ENCODE data around the gene KCND3.

Gene KCND3

DNA sequence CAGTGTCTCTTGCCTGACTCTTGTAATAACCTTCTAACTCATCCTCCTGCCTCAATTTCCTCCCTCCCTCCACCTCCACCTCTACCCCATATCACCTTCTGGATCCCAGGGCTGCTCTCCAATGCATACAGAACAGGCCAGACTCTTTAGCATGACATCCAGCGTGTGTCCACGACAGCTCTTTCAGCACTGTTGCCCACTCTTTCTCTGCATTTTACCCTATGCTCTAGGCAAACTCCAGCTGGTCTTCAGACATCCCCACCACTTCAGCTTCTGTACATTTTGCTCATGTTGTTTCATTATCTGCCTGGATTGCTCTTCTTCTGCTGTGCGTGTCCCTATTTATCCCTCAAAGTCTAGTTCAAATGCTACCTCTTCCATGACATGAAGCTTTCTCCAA, 255.0 kb downstream of the KCND3 start:
- in situ Hi-C loops (cut with MboI; ENCODE audit: low sequenced_read_pairs), result no loop called here

DNA sequence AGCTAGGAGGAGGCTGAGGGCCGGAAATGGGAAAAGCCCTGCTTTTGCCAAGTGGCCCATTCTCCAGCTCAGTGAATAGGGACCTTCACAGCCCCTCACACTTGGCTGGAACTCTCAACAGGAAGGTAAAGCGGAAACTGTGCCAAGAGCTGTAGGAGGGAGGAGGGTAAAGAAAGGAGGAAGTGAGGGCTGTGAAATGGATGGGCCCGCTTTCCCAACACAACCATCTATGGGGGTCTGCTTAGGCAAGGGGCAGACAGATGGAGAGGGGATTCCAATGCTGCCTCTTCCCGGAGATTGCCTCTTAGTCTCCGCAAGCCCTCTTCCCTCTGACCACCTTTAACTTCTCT, 255.5 kb downstream of the KCND3 start:
- in situ Hi-C loops (cut with MboI; ENCODE audit: low sequenced_read_pairs), result no loop called here

DNA sequence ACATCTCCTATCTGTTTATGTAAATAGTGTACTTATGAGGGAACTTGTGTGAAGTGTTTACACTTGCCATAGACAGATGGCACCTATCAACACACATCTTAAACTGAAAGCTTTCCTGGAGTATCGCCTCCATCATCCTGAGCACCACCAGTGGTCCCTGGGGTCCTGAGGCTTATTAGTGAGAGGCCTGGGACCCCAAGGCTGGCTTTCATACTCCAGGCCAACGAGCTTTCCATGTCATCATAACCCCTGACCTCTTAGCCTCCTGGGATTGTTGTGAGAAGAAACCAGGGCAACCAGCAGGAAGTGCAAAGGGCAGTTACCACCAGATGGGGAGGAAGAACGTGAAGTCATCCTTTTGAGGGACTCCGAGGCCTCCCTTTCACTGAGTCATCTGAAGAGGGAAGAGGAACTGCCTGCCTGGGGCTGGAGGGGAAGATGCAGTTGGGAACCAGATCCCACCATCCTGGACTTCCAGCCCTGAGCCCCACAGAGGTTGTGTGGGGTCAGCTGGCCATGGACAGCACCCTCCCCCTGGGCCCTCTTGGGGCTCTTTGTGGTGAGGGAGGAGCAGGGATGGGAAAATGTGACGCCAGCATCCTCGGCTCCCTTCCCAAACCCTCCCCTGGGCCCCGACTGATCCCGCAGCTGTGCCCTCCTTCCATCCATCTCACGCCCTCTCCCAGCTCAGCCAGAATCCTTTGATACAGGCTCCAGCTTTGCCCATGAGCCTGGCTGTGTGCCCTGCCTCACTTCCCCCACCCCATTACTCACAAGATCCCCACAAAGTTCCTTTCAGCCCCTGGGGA, 256.1 kb downstream of the KCND3 start:
- in situ Hi-C loops (cut with MboI; ENCODE audit: low sequenced_read_pairs), result no loop called here

DNA sequence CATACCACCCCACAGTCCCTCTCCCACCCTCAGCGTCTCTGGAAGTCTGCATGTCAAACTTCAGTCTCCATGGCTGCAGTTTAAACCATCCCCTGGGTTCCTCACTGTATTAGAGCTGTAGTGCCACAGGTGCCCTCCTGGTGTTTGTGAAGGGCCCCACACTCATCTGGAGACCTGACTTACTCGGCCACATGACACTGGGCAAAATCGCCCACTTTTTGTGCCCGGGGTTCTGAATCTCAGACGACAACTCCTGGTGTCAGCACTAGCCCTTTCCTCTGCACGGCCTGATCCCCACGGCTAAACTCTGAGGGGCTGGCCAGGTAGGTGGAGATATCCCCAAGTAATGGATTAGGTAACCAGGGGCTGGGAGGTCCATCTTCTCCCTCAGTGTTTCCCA, 256.8 kb downstream of the KCND3 start:
- in situ Hi-C loops (cut with MboI; ENCODE audit: low sequenced_read_pairs), result no loop called here

DNA sequence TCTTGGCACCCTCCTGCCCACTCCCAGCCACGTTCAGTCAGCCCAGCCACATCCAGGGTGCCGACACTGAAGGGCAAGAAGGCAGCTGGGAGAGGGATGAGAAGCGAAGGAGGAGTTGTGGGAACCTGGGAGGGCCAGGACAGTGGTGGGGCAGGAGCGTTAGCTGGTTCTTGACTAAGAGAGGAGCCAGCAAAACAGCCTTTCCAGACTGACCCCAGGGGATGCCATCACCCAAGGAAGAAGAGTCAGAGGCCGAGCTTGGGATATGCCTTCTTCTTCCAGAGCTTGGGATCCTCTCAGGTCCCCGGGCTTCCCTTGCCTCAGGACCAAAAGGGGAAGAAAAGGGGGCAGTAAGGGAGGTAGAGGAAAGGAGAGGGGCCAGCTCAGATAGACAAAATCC, 257.5 kb downstream of the KCND3 start:
- in situ Hi-C loops (cut with MboI; ENCODE audit: low sequenced_read_pairs), result no loop called here

DNA sequence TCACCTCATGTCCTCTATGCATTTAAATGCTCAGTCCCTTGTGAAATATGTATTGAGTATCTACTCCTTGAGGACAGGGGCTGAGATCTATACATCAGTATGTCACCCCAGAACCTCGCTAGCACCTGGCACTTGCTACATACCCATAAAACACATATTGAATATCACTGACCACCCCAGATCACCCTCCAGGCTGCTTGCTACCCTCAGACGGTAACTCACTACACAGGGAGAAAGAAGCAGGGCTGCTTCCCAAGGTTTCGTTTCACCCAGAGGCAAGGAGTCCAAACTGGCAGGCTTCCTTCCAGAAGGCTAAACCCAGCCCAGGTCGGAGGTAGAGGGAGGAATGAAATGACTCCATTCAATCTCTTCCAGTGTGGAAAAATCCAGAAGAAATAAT, 258.8 kb downstream of the KCND3 start:
- in situ Hi-C loops (cut with MboI; ENCODE audit: low sequenced_read_pairs), result no loop called here

DNA sequence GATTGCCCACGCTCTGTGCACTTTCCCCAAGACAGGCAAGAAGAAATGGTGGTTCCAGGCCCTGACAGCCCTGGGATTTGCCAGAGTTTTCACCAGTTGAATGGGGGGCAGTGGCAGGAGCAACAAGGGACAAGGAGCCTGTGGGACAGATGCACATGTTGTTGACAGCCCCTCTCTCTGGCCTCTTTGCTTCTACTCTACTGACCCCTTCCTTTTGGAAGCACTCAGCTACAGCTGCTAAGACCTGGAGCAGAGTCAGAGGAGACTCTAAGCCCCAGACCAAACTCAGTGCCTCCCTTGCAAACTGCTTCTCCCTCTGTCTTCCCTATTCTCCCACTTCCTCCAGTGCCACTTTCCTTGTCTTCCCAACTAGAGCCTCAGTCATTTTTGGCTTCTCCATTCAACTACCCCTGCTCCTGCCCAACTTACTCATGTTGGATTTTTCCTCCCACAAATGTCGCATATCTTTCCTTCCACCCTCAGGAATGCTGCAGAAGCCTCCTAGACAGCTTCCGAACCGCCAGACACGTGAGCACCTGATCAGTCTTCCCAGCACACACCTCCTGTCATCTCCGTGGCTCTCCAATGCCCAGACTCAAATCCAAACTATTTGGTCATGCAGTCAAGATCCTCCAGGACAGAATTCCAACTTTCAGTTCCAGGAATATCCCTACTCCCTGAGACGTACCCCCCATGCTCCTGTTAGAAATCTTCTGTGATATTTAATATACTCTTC, 259.4 kb downstream of the KCND3 start:
- in situ Hi-C loops (cut with MboI; ENCODE audit: low sequenced_read_pairs), result no loop called here

DNA sequence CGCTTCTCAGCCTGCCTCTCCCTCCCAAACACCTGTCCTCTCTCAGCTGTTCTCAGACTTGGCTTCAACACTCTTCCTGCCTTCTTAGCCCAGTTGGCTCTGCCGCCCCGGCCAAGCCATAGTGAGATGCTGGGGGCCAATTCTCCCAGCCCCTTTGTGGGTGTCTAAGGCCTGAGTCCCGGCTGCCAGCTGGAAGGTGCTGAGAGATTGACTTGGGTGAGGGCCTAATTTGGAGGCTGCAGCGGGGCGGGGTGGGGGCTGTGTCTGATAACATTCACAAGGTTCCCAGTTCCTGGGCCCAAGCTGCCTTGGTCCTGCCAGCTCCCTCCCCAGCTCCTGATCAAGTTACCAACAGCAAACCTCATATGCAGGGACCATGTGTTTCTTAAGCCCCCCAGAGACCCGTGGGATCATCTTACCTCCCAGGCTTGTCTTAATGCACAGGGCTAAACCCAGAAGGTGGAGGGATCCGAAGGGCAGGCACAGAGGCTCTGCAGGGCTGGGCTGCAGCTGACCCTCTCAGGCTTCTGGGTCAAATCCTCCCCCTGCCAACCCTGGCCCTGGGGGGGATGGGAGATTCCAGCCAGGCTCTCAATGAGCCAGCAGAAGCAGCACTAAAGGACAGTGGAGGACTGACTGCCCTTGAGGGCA, 260.1 kb downstream of the KCND3 start:
- in situ Hi-C loops (cut with MboI; ENCODE audit: low sequenced_read_pairs), result no loop called here

DNA sequence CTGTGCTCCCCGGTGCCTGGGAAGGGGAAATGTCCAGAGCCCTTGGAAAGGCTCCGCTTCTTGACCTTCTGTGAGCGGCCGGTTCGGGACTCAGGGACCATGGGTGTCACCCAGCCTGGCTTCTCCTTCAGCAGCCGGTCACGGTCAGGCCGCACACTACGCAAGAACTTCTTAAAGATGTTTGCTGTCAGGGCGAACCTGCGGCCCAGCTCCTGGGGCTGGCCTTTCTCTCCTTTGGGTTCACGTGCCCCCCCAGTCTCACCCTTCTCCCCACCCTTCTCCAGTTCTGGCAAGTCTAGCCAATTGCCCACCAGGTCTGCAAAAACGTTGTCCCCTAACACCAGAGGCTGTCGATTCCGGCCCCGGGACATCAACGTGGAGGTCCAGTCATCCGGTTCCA, 262.4 kb downstream of the KCND3 start:
- in situ Hi-C loops (cut with MboI; ENCODE audit: low sequenced_read_pairs), result no loop called here

DNA sequence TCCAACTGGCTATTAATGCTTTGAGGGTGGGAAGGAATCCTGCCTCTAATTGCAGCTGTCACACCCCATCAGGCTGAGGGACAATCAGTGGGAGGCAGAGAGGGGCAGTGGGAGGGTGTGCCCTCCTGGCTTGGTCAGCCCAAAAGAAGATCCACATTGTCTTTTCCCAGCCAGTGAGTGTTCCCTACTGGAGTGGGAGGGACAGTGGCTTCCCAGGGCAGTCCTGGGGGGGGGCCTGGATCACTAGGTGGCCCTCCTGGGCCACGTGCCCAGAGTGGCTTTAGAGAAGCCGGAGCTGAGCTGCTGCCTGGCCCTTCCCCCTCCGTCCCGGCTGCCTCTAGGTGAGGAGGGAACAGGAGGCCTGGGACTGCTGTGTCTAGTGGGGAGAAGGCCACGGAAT, 264.3 kb downstream of the KCND3 start:
- in situ Hi-C loops (cut with MboI; ENCODE audit: low sequenced_read_pairs), result no loop called here

DNA sequence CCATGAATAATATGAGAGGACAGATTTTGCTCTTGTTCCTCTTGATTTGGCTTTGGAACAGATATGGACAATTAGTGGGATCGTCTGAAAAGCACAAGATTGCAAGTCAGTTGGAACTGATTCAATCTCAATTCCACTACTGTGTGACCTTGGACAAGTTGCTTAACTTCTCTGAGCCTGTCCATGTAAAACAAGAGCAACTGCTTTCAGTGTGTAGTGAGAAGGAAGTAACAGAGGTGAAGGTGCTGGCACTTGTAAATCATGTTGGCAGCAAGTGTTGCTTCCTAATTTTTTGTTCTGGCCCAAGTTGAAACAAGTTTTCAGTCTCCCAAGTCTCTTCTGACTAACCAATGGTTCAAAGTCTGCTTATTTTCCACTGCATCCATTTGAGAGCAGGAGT, 265.6 kb downstream of the KCND3 start:
- in situ Hi-C loops (cut with MboI; ENCODE audit: low sequenced_read_pairs), result no loop called here

DNA sequence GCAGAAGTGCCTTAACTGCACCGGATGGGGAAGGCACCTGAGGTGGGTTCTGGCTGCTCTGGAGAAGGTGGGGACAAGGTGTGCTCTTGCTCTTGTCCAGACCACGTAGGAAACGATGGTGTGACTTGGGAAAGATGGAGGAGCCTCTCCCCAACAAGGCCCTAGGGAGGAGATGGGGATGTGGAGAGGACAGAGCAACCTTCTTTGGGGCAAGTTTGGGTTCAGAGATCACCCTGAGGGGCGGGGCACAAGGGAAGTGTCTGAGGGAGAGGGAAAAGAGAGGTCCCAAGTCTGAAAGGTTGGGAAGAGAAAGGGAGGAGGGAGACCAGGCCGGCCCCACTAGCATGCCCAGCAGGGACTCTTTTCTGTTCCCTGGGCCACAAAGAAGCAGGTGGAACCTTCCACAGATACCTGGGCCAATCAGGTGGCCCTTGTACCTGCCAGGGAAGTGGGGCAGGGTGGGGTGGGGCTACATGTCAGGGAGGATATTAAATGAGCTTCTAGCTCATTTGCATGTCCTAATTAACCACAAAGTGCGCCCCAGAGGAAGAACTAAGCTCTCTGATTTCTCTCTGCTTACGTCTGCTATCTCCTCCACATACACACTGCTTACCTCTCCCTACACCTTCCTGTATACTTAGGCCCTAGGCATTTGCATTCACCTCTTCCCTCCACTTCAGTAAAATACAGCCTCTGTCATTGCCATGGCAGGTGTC, 266.2 kb downstream of the KCND3 start:
- in situ Hi-C loops (cut with MboI; ENCODE audit: low sequenced_read_pairs), result no loop called here

DNA sequence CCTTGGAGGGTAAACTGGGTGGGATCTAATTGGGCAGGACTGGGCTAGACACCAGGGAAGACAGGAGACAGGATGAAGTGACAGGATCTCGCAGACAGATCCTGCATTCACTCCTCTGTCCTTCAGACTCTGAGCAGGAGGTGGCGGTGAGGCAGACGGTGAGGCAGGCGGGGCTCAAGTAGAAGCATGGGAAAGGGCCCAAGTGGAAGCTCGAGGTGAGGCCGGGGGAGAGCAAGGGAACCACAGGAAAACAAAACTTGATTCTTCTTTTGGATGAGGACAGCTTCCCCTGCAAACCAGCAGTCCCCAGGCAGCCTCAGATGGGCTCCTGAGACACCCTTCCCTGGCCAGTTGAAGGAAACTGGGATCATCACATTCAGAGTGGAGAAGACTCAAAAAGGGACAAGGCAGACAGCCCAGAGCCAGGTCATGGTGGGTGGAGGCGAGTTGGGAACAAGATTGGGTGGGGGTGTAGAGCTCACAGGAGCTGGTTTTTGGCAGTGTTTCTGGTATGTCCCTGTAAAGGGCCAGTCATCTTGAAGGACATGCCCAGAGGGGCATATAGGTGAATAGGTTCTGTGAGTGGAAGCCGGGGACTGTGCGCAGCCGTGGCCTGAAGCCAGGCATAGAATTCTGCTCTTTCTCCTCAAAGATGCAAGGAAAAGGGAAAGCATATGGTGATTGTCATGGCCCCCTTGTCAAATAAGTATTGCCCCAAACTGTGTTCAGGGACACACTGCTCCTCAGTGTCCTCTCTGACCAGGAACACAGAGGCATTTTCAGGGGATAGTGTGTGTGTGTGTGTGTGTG, 268.3 kb downstream of the KCND3 start:
- in situ Hi-C loops (cut with MboI; ENCODE audit: low sequenced_read_pairs), result no loop called here

Measured in HL-60/S4 treated with retinoic acid at 250 ng/mL for 4 days and 3 days (cell line).